Stimulated activated CD4-positive, alpha-beta T cell treated with anti-CD3 and anti-CD28 coated beads, Interleukin-1b, Interleukin-23, amount 100 ng/mL, for 1 hour (primary cell): ENCODE data around the gene IGF2.
"Not testable (repeated sequence)": the region's sequence is repeated elsewhere in the genome, so short reads cannot be mapped to it uniquely, and the experiment has no call there.

Experiments used
- DNase-seq, 2 donors: peaks; one replicate each; pipeline ENCODE4 v3.0.0-alpha.2; 2020; ENCODE audit warnings: low read depth in 2 of 2

Gene IGF2

GRCh38 chr11:2139123-2139521 is at the start of gene IGF2:
Gene IGF2, minus strand, starts transcription at chr11:2139389. Its CDS starts 3,866 bp downstream, at chr11:2135523.
- no peak for DNase-seq

DNA sequence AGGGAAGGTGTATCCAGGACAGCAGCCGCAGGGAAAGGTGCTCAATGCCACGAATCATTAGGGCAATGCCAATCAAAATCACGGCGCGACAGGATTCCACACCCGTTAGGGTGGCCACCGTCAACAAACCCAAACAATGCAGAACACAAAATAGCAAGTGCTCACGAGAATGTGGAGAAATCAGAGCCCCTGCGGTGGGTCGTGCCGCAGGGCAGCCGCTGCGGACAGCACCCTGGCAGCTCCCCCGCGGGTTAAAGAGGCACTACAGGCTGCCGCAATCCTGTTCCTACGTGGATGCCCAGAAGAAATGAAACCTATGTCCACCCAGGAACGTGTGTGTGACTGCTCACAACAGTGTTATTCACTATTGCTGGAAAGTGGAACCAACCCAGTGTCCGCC is 49.6 kb upstream of the IGF2 start:
- DNase-seq: no peak

DNA sequence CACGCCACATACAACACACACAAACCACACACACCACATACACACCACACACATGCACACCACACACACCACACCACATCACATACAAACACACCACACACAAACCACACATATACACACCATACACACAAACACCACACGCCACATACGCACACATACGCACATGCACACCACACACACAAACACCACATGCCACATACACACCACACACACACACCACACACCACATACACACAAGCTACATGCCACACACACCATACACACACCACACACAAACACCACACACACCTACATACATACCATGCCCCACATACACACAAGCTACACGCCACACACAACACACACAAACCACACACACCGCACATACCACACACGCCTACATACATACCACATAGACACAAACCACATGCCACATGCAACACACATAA is 48.1 kb upstream of the IGF2 start:
- no peak for DNase-seq

GRCh38 chr11:2186669-2187279 is 47.6 kb upstream of the IGF2 start:
- peak in 1 of 2 donors; percentile 30 for DNase-seq

GRCh38 chr11:2185324-2186085 is 46.3 kb upstream of the IGF2 start:
- DNase-seq: no peak

DNA sequence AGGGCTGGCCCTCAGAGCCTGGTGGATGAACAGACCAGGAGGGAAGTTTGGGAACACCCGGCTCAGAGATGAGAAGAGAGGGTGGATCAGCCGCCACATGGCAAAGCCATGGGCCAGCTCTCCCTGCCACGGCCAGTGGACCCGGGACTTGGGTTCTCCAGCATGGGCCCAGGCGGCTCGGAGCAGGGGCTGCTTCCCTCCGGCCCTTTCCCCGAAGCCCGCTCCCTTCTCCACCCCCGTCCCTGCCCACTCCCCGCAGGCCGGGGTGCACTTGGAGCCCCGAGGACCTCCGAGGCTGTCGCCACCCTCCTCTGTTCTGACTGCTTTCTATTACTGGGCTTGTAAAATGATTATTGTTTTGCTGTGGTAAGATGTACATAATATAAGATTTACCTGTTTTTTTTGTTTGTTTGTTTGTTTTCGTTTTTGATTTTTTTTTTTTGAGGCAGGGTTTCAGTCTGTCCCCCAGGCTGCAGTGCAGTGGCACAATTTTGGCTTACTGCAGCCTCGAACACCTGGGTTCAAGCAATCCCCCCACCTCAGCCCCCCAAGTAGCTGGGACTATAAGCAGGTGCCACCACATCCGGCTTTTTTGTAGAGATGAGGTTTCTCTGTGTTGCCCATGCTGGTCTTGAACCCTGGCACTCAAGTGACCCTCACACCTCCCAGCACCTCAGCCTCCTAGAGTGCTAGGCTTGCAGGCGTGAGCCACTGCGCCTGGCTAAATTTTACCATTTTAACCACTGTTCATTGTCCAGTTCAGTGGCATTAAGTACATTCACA is 43.7 kb upstream of the IGF2 start:
- no peak for DNase-seq

DNA sequence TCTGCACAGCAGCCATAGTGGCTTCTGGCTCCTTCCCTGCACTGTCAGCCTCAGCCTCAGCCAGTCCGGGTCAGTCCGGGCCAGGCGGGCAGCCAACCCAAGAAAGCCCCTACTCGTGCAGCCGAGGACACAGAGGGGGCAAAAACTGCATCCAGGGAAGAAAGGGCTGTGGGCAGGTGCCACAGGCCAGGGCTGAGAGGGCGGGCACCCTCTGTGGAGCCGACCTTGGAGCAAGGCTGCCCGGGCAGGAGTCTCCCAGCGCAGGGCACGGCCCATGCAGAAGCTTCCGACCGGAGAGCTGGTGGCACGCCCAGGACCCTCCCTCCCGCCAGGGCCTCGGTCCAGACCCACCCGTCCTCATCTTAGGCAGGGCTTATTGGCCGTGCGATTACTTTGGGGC is 42.9 kb upstream of the IGF2 start:
- no peak for DNase-seq

GRCh38 chr11:2180789-2181370 is 41.7 kb upstream of the IGF2 start:
- no peak for DNase-seq

DNA sequence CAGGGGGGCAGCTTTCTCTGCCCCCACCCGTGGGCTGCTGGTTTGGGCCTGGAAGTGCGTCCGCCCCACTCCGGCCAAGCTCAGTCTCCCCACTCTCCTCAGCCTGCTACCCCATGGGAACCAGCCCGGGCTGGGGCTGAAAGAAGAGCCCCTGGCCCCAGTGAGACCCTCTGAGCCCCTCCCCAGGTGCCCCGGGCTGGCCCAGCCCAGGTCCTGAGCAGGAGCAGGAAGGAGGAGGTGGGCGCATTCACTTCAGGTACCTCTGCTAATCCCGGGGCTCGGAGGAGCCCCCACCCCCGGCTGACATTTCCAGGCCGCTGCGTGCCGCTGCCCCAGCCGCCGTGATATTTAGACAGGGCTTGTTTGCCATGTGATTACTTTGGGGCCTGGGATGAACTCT is 41.2 kb upstream of the IGF2 start:
- no peak for DNase-seq

DNA sequence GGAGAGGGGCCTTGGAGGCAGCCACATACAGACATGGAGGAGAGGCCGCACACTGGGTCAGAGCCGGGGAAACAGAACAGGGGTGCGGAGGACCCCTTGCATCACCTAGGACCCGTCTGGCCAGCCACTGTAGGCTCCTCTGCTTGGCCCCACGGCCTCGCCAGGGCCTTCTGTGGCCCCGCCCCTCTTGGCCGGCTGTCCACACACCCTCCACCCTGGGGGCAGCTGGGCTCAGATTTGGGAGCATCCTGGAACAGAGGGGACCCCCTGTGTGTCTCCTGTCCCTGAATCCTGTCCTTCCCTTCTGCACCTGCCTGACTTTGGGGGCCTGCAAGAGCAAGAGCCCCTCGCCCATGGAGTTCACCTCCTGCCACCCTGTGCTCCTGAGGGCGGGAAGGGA is 40.3 kb upstream of the IGF2 start:
- no peak for DNase-seq

GRCh38 chr11:2178906-2179494 is 39.8 kb upstream of the IGF2 start:
- DNase-seq: no peak

DNA sequence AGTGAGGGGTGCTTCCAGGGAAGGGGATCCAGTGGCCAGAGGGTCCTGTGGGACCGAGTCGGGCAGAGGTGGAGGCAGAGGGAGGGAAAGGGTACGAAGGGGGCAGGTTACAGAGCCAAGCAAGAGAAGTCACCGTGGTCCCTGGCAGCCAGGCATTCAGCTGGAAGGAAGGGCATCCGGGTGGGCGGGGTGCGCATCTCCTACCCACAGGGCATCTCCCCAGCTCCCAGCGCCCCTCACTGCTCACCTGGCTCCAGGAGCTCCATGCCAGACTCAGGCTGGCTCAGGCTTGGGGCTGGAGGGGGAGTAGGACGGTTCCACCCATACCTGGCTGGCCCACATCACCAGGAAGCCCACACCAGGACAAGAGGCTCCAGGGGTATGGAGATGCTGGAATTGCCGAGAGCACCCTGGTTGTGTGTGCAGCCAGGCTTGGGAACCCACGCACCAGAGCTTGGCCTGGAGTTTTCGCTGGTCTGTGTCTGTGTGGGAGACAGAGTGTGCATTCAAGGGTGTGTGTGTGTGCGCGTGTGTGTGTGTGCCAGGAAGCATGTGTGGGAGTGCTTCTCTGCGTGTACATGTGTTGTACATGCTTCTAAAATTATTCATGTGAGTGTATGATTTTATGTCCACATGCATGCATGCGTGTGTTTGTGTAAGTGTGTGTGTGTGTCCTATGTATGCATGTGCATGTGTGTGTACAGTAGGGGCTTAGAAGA is 39.0 kb upstream of the IGF2 start:
- not testable (repeated sequence) for DNase-seq

- DNase-seq: no peak
Measured at GRCh38 chr11:2177076-2177475, 37.9 kb upstream of the IGF2 start.

GRCh38 chr11:2176389-2176900 is 37.3 kb upstream of the IGF2 start:
- no peak for DNase-seq

DNA sequence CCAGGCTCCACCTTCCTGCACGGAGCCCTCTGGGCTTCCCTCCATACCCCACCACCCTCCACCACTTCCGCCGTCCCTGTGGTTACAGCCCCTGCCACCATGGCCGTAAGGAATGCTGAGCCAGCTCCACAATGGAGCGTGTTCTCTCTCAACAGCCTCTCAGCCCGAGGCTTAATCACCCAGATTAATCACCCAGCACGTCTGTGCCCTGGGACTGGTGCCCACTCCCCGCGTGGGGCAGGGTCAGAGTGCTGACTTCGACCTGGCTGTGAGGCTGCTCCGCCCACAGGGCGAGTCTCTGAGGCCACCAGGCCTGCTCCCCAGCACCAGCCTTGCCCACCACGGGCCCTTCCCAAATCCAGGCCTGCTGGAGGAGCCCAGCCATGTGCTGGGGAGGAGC is 36.5 kb upstream of the IGF2 start:
- no peak for DNase-seq

GRCh38 chr11:2174361-2174760 is 35.2 kb upstream of the IGF2 start:
- no peak for DNase-seq

DNA sequence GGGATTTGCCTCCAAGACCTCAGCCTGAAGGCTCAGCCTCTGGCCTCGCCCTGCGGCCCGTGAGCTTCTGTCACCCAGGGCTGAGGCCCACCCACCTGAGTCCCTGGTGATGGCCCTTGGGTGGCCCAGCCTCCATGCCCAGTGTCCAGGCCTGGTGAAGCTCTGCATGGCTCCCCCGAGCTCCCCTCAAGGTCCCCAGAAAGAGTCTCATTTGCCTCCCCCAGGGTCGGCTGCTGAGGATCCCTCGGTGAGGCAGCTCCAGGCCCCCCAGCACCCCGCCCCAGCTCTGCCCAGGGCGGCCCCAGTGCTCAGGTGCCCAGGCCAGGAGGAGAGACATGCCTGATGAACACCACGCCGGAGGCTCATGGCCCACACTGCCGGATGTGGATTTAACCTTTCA is 34.6 kb upstream of the IGF2 start:
- DNase-seq: no peak

DNA sequence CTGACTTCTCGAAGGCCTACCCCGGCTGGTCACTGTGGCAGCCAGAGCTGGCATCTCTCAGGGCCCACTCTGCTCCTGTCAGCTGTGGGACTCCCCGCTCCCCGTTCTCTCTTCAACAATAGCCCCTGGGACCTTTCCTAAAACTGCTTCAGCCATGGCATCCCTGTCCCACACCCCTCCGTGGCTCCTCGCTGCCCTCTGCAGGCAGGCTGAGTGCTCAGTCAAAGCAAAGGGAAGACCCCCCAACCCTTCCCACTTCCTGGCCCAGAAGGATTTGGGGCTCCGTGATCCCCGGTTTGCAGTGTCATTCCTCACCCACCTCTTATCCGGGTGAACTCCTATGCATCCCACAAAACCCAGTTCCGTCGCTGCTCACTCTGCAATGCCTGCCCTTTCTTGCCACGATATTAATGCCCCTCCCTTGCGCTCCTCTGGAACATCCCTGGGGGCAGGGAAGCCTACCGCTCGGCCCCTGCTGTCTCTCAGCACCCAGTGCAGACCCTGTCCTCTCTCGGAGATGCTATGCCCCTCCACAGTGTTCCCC is 34.0 kb upstream of the IGF2 start:
- no peak for DNase-seq

- DNase-seq: no peak
Measured at GRCh38 chr11:2172676-2173075, 33.5 kb upstream of the IGF2 start.

GRCh38 chr11:2171591-2172003 is 32.4 kb upstream of the IGF2 start, which contains the start of gene TH:
Gene TH, minus strand, starts transcription at chr11:2171815. Its CDS starts 29 bp downstream, at chr11:2171786.
- no peak for DNase-seq
